GM12878 (cell line): ENCODE measurements around the gene SLC66A1.

ENCODE experiments used
- CBFB ChIP-seq: IDR thresholded peaks from 2 replicates; pipeline ENCODE4 v1.6.1; 2016; ENCODE audit warnings: antibody characterized with exemption, low read depth
- SREBF2 ChIP-seq: IDR thresholded peaks from 2 replicates; pipeline ENCODE4 v1.6.1; 2012; ENCODE audit warnings: mild to moderate bottlenecking, low read length
- TF ChIP-seq, protein P1 (sequence below): fragments of 450-650 bp; IDR thresholded peaks from 2 replicates; pipeline ENCODE4 v1.6.1; 2016; ENCODE audit warnings: mild to moderate bottlenecking

DNA sequence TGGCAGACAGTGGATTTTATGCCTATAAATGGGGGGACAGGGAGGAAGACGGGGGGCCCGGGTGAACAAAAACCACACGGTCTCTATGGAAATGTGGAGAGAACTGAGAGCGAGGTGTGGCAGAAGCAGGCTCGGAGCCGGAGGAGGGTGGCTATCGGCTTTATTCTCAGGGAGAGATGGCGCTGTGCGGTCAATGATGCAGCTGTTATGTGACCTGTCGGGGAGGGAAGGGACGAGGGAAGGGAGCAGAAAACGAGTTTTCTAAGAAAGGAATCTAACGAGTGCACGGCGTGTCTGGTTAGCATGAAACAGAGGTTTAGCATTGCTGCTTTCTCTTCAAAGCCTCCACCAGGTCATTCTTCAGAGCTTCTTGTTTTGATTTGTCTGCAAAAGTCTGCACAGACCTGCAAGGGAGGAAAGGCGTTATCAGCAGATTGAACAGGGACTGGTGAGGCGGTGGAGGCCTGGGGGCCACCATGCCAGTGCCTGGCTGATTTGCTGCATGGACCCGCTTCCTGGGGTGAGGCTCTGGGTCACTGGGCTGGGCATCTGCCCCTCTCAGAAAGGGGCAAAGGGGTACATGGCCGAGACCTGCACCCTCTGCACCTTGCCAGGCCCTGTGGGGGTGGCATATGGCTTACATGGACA lies 27.2 kb downstream of the SLC66A1 start:
- no peak for TF ChIP-seq CBFB
- TF ChIP-seq SREBF2: no peak
- TF ChIP-seq, protein P1, sequence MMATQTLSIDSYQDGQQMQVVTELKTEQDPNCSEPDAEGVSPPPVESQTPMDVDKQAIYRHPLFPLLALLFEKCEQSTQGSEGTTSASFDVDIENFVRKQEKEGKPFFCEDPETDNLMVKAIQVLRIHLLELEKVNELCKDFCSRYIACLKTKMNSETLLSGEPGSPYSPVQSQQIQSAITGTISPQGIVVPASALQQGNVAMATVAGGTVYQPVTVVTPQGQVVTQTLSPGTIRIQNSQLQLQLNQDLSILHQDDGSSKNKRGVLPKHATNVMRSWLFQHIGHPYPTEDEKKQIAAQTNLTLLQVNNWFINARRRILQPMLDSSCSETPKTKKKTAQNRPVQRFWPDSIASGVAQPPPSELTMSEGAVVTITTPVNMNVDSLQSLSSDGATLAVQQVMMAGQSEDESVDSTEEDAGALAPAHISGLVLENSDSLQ: no peak
